C4-2B (cell line): ENCODE measurements around the gene ADGRV1.

ENCODE experiments used
- CTCF ChIP-seq: fragments of 450-650 bp; conservative IDR thresholded peaks from 2 replicates; pipeline ENCODE4 v1.5.1; 2017; ENCODE audit warnings: mild to moderate bottlenecking
- ZFX ChIP-seq: fragments of 450-650 bp; IDR thresholded peaks from 2 replicates; pipeline ENCODE4 v1.6.1; 2017

- TF ChIP-seq CTCF, result no peak
- TF ChIP-seq ZFX, result no peak
Observed at GRCh38 chr5:91104062-91104448, 545.5 kb downstream of the ADGRV1 start.
